ENCODE data around the gene FOXD4L1. TPM values are rescaled to one million over a fixed set of nuclear protein-coding genes. Genes with fewer than 3 reads are reported as not detected.

FOXD4L1 gene
- 0.20 to 0.57 TPM (median 0.35 TPM) in 5 replicates for total RNA-seq (2022; extraction: Qiagen RNA extraction)

DNA sequence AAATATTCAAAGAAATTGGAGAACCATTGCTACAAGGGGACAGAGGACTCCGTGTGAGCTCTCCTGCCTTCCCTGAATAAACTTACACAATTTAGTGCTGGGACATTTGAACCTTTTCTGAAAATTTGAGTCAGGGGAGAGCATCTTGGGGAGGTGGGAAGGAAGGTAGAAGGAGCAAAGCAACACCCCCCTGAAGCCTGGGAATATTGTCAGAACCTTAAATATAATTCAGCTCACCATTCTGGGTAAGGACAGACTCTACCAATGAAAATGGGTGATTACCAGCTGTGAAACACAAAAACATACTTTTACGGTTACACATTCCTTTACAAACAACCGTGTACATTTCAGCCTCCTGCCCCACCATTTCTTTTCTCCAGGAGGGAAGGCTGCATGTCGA, at the start of gene FOXD4L1:
Gene FOXD4L1, plus strand, starts transcription at position 301 of the 400 bp plus-strand sequence. CDS start 592 bp downstream, outside the sequence.

Other genes with a start within 250 kb of the FOXD4L1 start
- 0.51 to 0.98 TPM (median 0.76 TPM) in 5 replicates for gene PAX8, start 219.7 kb upstream of the FOXD4L1 start, total RNA-seq (2022; extraction: Qiagen RNA extraction)
- gene ZNG1B, start 61.0 kb upstream of the FOXD4L1 start, total RNA-seq (2022; extraction: Qiagen RNA extraction), result 37.2 to 43.3 TPM (median 39.3 TPM) in 5 replicates
- gene RABL2A, start 128.6 kb downstream of the FOXD4L1 start, total RNA-seq (2022; extraction: Qiagen RNA extraction), result 8.0 to 9.0 TPM (median 8.4 TPM) in 5 replicates

Measured in A549 treated with AZD2906 at 1 μM for 4 hours (cell line).